Inflammatory macrophage (primary cell): Measurements from ENCODE around the gene PLEKHG4B.
"Not testable (repeated sequence)": the region's sequence is repeated elsewhere in the genome, so short reads cannot be mapped to it uniquely, and the experiment has no call there.

Experiments
- DNase-seq, 2 donors: peaks; one replicate each; pipeline ENCODE4 v3.0.0-alpha.2; 2020 to 2022

Gene PLEKHG4B

DNA sequence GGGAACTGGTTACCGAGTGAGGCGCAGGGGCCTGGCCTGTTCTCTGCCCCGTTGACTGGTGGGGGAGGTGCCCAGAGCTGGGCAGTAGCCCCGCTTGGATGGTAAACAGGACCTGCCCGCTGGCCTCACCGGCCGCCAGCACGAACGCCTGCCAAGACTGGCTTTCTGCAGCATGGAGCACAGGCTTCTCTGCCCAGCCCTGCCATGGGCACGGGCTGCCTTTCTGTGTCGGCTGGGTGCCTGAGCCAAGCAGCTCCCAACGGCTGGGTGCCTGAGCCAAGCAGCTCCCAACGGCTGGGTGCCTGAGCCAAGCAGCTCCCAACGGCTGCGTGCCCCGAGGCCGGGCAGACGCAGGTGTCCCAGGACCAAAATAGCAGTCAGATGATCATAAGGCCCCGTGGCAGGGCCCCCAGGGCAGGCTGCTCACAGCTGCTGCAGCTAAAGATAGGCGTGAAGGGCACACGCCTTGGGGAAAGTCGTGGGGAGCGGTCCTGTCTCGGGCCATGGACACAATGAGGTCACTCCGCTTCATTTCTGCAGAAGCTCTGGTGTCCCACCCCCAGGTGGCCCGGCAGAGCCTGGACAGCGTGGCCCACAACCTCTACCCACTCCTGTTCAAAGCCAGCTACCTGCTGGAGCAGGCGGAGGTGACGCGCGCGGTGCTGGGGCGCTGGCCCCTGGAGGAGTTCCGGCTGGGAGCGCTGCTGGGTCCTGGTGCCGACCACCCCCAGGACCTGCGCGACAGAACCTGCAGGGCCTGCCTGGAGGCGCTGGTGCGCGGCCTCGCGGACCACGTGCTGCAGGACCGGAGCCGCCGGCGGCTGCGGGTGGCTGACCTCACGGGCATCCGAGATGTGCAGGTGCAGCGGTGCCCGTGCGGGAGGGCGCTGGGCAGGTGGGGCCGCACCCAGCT is 99.3 kb downstream of the PLEKHG4B start, which contains the start of gene LRRC14B:
Gene LRRC14B (plus strand): TSS at position 460 of the 913 bp plus-strand sequence. CDS start 44 bp downstream, at position 504.
- DNase-seq, result no peak

DNA sequence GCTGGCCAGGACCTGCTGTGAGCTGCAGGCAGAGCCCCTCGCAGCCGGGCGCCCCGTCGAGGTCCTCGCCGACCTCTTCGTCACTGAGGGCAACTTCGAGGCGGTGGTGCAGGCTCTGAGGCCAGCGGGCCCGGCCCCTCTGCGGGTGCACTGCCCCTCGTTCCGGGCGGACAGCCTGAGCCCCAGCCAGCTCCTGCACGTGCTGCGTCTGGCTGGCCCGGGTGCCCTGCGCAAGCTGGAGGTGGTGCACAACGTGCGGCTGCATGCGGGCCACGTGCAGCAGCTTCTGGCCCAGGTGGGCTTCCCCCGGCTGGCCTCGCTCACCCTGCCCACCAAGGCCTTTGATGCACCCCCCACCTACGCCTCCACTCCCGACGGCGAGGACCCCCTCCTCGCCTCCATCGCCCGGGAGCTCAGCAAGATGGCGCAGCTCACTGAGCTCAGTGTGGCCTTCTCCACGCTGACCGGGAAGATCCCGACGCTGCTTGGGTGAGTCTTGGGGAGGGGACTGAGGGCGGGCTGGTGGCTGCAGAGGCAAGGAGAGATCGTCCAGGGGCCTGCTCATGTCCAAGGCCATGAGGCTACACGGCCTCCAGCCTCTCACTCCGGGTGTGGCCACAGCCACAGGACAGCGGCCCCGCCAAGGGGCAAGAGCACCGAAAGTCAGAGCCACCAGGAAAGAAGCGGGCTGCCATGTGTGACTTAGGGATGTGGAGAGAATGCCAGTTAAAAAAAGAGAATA is 100.2 kb downstream of the PLEKHG4B start:
- no peak for DNase-seq

- no peak for DNase-seq
Observed at GRCh38 chr5:192691-192969, 100.7 kb downstream of the PLEKHG4B start.

- DNase-seq, result no peak
Observed at GRCh38 chr5:192970-193831, 101.2 kb downstream of the PLEKHG4B start.

- no peak for DNase-seq
Observed at GRCh38 chr5:194102-194501, 102.1 kb downstream of the PLEKHG4B start.

GRCh38 chr5:194603-195209 is 102.7 kb downstream of the PLEKHG4B start:
- DNase-seq, result no peak

GRCh38 chr5:195401-196160 is 103.6 kb downstream of the PLEKHG4B start:
- DNase-seq, result no peak

- DNase-seq, result no peak
Observed at GRCh38 chr5:196350-196749, 104.4 kb downstream of the PLEKHG4B start.

DNA sequence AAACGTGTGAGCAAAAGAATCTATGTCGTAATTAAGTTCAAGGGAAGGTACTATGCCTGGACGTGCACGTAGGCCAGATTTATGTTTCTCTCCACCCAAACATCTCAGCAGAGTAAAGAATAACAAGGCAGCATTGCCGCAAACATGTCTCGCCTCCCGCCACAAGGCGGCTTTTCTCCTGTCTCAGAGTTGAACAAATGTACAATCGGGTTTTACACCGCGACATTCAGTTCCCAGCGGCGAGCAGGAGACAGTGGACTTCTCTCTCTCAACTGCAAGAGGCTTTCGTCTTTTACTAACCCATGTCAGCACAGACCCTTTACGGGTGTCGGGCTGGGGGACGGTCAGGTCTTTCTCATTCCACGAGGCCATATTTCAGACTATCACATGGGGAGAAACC is 105.1 kb downstream of the PLEKHG4B start:
- not testable (repeated sequence) for DNase-seq

DNA sequence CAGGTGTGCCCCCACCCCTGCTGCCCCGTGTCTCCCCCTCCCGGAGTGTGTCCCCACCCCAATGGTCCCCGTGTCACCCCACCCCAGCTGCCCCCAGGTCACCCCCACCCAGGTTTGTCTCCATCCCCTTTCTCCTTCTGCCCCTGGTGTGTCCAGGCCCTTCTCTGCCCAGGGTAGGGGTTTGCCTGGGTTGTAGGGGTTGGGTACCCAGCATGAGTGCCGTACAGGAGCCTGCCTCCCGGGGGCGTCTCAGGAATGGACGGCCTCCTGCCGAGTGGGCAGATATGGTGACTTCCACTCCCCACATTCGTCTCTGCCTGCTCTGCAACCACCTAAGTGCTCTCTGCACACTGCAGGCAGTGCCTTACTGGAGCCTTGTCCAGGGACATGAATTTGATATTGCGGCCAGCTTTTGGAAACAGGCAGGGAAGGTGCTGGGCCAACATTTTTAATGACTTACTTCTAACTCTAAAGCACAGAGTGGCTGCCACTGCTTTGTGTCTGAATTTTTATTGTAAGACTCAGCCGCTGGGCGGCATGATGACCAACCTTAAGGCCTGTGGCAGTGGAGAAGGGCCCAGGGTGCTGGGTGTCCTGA is 106.0 kb downstream of the PLEKHG4B start:
- DNase-seq, result no peak

GRCh38 chr5:198516-199196 is 106.7 kb downstream of the PLEKHG4B start:
- DNase-seq, result no peak

DNA sequence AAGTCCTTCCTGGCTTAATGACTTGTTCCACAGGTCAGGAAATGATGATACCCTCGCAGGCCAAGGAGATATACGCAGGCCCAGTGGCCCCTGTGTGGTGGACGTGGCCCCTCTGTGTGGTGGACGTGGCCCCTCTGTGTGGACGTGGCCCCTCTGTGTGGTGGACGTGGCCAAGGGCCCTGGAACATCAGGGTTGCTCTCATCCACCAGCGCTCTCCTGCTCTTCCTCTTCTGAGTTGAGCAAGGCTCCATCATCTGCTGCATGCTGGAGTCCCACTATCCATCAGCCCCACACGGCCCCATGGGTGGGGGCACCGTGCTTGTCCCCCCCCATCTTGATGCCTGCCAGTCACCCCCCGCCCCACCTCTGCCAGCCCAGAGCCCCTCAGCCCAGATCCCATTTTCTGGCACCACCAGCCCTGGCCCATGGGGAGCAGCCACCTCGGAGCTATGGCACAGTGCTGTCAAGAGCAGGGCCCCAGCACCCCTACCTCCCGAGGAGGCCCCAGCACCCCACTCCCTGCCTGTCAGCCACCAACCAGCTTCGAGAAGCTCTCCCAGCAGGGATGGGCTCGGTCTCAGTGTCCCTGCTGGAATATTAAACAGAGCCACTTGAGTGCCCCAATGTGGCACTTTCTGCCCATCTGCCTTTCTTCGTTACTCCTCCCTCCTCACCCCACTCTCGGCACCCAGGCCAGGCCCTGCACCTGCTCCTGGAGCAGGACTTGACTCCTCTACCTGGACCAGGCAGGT is 107.4 kb downstream of the PLEKHG4B start:
- DNase-seq, result no peak

DNA sequence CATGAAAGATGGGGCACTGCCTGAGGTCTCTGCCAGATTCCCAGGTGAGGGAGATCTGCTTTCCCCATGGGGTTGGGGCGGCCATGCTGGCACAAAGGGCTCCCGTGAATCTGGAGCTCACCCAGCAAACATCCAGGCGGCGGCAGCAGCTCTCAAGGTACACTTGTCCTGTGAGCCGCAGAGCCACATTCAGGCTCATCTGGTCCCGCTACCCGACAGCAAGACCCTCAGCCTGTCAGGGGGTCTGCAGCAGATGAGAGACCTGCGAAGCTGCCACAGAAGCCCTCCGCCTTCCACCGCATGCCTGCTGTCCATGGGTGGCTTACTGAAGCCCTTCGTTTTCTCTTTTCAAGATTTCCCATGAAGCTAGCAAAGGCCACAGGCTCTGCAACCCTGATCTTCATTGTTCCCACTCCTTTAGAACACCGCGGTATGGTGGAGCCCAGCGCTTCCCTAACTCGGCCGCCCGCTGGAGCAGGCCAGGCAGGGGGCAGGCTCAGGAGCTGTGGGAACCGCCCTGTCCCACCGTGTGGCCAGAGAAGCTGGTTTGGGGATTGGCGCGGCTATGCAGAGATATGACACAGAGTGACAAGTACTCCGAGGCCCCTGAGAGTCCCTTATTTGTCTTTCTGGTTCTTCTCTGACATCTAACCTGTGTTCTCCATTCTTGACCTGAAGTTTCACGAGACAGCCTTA is 108.1 kb downstream of the PLEKHG4B start:
- no peak for DNase-seq

- DNase-seq, result no peak
Observed at GRCh38 chr5:200985-201384, 109.0 kb downstream of the PLEKHG4B start.

- DNase-seq, result no peak
Observed at GRCh38 chr5:201672-202071, 109.7 kb downstream of the PLEKHG4B start.

DNA sequence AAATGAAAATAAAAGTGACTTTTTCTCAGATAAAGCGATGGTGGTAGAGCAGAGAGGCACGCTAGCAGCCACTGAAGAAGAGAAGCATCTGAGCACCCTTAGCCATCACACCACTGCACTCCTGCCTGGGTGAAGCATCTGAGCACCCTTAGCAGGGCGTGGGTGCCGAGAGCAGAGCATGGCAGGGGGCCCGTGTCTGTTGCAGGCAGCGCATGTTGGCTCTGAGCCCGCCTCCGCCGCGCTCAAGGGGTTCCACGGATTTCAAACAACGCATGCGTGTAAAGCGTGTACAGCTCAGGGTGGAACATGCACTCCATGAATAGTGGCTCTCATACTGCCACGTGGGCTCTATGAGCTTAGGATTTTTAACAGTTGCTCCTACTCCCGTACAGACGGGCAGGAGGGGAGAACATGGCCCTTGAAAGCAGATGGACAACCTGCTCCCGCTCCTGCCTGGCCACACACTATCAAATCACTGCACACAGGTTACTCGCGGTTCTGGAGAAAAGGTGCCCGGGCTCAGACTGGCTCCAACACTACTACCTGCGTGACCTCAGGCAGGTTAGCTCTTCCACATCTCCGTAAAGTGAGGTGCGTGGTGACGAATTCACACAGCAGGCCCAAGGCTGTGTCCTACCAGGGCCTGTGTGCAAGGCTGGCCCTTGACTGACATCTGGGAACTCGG is 111.4 kb downstream of the PLEKHG4B start:
- DNase-seq, result no peak

- no peak for DNase-seq
Observed at GRCh38 chr5:204001-204400, 112.0 kb downstream of the PLEKHG4B start.

- DNase-seq, result no peak
Observed at GRCh38 chr5:204462-204861, 112.5 kb downstream of the PLEKHG4B start.
